ENCODE measurements around the gene OR8D2. TPM values are rescaled to one million over a fixed set of nuclear protein-coding genes. Genes with fewer than 3 reads are reported as not detected.

Gene OR8D2
- total and polyA plus RNA-seq, 2 of the 4 experiments (the other 2 are of a cell fraction): not detected

- ATAC-seq (ENCODE audit: low read depth) (peak; percentile 40; the same call in 1 of the 2 replicates), DNase-seq (peak; percentile 82)
- H4K5ac ChIP-seq (ENCODE audit: low read depth, low read length): no peak overlapping the region; the same call in 1 of the 2 replicates
- peak overlapping the region; percentile 34; the same call in 1 of the 2 replicates for H3K18ac ChIP-seq (ENCODE audit: low read depth, low read length)
- no peak overlapping the region for H3K27ac ChIP-seq (ENCODE audit: insufficient read depth, low read length)
- BruUV-seq (replicated peaks): no TSS peak
- peaks cover 3% of the 10 kb centered on the region for H3K4me1 ChIP-seq (ENCODE audit: control insufficient read depth, insufficient read depth, low read length)
- WGBS, 2 experiments (ENCODE audit: extremely low coverage in 2 of 2, insufficient read length in 1 of 2): no CpG with 5 or more reads among the region's 1 CpG
- no peak overlapping the region for H4K91ac ChIP-seq (ENCODE audit: insufficient read depth, low read depth, low read length)
- intact Hi-C loops (cut with micrococcal nuclease): no loop called here
- H3K4ac ChIP-seq (ENCODE audit: low read depth, low read length): no peak overlapping the region
- CTCF ChIA-PET: interaction anchor here (0.5 kb wide), 1 partner anchor 1969 kb away, joined by 6 read pairs; no protein-coding TSS in a partner anchor
- H2AK5ac ChIP-seq (ENCODE audit: low read depth, low read length): no peak overlapping the region
- no peaks in the 10 kb centered on the region for H3K9me3 ChIP-seq (ENCODE audit: control insufficient read depth, insufficient read depth, low read length)
- H4K20me1 ChIP-seq (ENCODE audit: insufficient read depth, low read length): no peaks in the 10 kb centered on the region
- H3K4me3 ChIP-seq (ENCODE audit: insufficient read depth, low read depth, low read length): no peak overlapping the region
- peaks cover 7% of the 10 kb centered on the region; the same call in 1 of the 2 replicates for H3K9me1 ChIP-seq (ENCODE audit: insufficient read depth, low read length)
- H2BK120ac ChIP-seq (ENCODE audit: low read depth, low read length): peak overlapping the region; percentile 19; the same call in 1 of the 2 replicates
- no peak overlapping the region for H3K56ac ChIP-seq (ENCODE audit: extremely low read depth, insufficient read depth, low read length)
- H3K14ac ChIP-seq (replicated peaks; ENCODE audit: low read depth, low read length): no peak overlapping the region
- H2BK5ac ChIP-seq (ENCODE audit: low read depth, low read length, poor library complexity, severe bottlenecking): no peak overlapping the region
- H3K36me3 ChIP-seq (ENCODE audit: control insufficient read depth, insufficient read depth, low read length): no peaks in the 10 kb centered on the region
- in situ Hi-C loops (cut with MboI; ENCODE audit: low sequenced_read_pairs): no loop called here
- dilution Hi-C loops (cut with HindIII; ENCODE audit: low sequenced_read_pairs, unreplicated experiment): no loop called here
- no peak overlapping the region for H3K23ac ChIP-seq (ENCODE audit: low read depth, low read length)
- H2AK9ac ChIP-seq (replicated peaks; ENCODE audit: low read depth, low read length, poor library complexity): no peak overlapping the region
- no peaks in the 10 kb centered on the region for H3K79me1 ChIP-seq (ENCODE audit: low read depth in 1 of 2, low read length in 2 of 2)
- POLR2A ChIA-PET (ENCODE audit: unreplicated experiment): no interaction called here
- TF ChIP-seq RFX5 (IDR thresholded peaks at IDR 0.05; ENCODE audit: low read depth, low read length): no peak
- TF ChIP-seq RAD21 (IDR thresholded peaks at IDR 0.05; ENCODE audit: low read length): no peak
- peak; percentile 43; the same call in 1 of the 2 replicates for TF ChIP-seq BHLHE40 (IDR thresholded peaks at IDR 0.05; ENCODE audit: low read depth, low read length)
- no peak overlapping the region for H3K9ac ChIP-seq (ENCODE audit: low read depth, low read length)
- H2BK20ac ChIP-seq (ENCODE audit: low read depth, low read length): peak overlapping the region; percentile 44; the same call in 1 of the 2 replicates
- no peak overlapping the region for H3K4me2 ChIP-seq (ENCODE audit: low read depth, low read length)
- H4K8ac ChIP-seq (ENCODE audit: low read depth in 2 of 2, low read length in 2 of 2): no peak overlapping the region
- H2BK15ac ChIP-seq (ENCODE audit: low read depth, low read length): no peak overlapping the region
- H3K27me3 ChIP-seq (ENCODE audit: control insufficient read depth, insufficient read depth, low read length): no peaks in the 10 kb centered on the region
- H2AFZ ChIP-seq (replicated peaks; ENCODE audit: low read length, poor library complexity): no peak overlapping the region
Measured at GRCh38 chr11:124276081-124276480, 43.9 kb downstream of the OR8D2 start.

All from IMR-90 (cell line).